ENCODE measurements around the gene IRF9. TPM values are rescaled to one million over a fixed set of nuclear protein-coding genes. Genes with fewer than 3 reads are reported as not detected.

The IRF9 gene
- total and polyA plus RNA-seq, 2 of the 13 experiments (the other 11 are each of a cell fraction or from before 2014, with no cell fraction given) = 14.9 to 49.7 TPM

DNA sequence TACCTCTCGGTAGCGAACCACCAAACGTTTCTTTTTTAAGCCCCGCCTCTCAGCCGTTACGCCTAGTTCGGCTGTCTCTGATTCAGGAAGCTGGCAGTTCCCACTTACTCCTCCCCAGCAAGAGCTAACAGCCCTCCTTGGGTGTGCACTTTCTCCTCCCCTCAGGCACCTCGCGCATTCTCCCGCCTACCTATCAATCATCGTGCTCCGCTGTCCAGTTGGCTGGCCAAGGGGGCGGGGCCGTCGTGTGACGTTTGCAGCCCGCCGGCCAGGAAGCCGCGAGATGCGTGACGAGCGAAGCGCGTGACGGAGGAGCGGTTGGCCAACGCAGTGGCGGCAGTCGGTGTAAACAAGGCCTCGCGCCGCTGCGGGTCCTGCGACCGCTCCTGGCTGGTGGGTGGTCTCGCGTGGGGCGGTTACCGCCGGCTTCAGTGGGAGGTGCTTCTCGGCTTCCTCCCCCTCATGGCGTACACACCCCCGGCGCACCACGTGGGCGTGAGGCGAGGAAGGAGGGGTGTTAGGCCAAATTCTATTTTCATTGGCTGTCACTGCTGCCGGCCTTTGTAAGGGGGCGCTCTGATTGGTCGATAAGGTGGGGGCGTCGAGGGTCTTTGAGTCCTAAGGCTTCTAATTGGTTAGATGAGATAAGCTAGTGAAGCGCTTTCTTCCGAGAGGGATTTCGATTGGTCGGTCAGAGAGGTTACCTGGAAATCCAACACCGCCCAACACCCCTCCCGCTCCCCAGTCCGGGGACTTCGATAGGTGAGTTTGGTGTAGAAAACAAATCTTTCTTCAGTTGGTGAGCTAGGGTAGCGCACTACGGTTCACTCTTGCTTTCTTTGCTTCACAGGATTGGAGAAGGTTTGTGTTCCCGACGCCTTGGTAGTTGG is 46.3 kb upstream of the IRF9 start, which contains the start of the genes DCAF11 and NRL (continued):
- TF ChIP-seq ZSCAN21 (CRISPR knock-in tag; IDR thresholded peaks at IDR 0.05; ENCODE audit: borderline replicate concordance) = peak; percentile 91; the same call in 1 of the 2 replicates
- peak; percentile 71; the same call in 1 of the 2 replicates for TF ChIP-seq ZNF891 (CRISPR knock-in tag; IDR thresholded peaks at IDR 0.05)
- peak; percentile 89; the same call in 1 of the 2 replicates for TF ChIP-seq MIXL1 (CRISPR knock-in tag; IDR thresholded peaks at IDR 0.05)
- TF ChIP-seq, protein P1, sequence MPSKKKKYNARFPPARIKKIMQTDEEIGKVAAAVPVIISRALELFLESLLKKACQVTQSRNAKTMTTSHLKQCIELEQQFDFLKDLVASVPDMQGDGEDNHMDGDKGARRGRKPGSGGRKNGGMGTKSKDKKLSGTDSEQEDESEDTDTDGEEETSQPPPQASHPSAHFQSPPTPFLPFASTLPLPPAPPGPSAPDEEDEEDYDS (CRISPR knock-in tag; IDR thresholded peaks at IDR 0.05) = peak; percentile 89
- peak; percentile 39; the same call in 1 of the 2 replicates for TF ChIP-seq ATRX (CRISPR knock-in tag; IDR thresholded peaks at IDR 0.05; ENCODE audit: borderline replicate concordance)
- TF ChIP-seq, protein P2, sequence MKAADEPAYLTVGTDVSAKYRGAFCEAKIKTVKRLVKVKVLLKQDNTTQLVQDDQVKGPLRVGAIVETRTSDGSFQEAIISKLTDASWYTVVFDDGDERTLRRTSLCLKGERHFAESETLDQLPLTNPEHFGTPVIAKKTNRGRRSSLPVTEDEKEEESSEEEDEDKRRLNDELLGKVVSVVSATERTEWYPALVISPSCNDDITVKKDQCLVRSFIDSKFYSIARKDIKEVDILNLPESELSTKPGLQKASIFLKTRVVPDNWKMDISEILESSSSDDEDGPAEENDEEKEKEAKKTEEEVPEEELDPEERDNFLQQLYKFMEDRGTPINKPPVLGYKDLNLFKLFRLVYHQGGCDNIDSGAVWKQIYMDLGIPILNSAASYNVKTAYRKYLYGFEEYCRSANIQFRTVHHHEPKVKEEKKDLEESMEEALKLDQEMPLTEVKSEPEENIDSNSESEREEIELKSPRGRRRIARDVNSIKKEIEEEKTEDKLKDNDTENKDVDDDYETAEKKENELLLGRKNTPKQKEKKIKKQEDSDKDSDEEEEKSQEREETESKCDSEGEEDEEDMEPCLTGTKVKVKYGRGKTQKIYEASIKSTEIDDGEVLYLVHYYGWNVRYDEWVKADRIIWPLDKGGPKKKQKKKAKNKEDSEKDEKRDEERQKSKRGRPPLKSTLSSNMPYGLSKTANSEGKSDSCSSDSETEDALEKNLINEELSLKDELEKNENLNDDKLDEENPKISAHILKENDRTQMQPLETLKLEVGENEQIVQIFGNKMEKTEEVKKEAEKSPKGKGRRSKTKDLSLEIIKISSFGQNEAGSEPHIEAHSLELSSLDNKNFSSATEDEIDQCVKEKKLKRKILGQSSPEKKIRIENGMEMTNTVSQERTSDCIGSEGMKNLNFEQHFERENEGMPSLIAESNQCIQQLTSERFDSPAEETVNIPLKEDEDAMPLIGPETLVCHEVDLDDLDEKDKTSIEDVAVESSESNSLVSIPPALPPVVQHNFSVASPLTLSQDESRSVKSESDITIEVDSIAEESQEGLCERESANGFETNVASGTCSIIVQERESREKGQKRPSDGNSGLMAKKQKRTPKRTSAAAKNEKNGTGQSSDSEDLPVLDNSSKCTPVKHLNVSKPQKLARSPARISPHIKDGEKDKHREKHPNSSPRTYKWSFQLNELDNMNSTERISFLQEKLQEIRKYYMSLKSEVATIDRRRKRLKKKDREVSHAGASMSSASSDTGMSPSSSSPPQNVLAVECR (CRISPR knock-in tag; IDR thresholded peaks at IDR 0.05; ENCODE audit: borderline replicate concordance) = peak; percentile 95
- TF ChIP-seq ZNF501 (CRISPR knock-in tag; IDR thresholded peaks at IDR 0.05) = peak; percentile 99
- TF ChIP-seq SCMH1 (CRISPR knock-in tag; IDR thresholded peaks at IDR 0.05; ENCODE audit: borderline replicate concordance) = no peak
- TF ChIP-seq ZNF282 (IDR thresholded peaks at IDR 0.05; ENCODE audit: partially characterized antibody) = no peak
- peak; percentile 98 for TF ChIP-seq KDM5B (CRISPR knock-in tag; IDR thresholded peaks at IDR 0.05; ENCODE audit: borderline replicate concordance)
- TF ChIP-seq ZNF839 (CRISPR knock-in tag; IDR thresholded peaks at IDR 0.05; ENCODE audit: borderline replicate concordance) = peak; percentile 95
- TF ChIP-seq REPIN1 (CRISPR knock-in tag; IDR thresholded peaks at IDR 0.05; ENCODE audit: borderline replicate concordance, low read depth) = peak; percentile 99
- no peak for TF ChIP-seq ZNF382 (CRISPR knock-in tag; IDR thresholded peaks at IDR 0.05; ENCODE audit: borderline replicate concordance)
- TF ChIP-seq DNMT1 (CRISPR knock-in tag; IDR thresholded peaks at IDR 0.05) = peak; percentile 99
- TF ChIP-seq NR2F1 (CRISPR knock-in tag; IDR thresholded peaks at IDR 0.05) = no peak; a peak in 1 of 4 replicates
- TF ChIP-seq, protein P3, sequence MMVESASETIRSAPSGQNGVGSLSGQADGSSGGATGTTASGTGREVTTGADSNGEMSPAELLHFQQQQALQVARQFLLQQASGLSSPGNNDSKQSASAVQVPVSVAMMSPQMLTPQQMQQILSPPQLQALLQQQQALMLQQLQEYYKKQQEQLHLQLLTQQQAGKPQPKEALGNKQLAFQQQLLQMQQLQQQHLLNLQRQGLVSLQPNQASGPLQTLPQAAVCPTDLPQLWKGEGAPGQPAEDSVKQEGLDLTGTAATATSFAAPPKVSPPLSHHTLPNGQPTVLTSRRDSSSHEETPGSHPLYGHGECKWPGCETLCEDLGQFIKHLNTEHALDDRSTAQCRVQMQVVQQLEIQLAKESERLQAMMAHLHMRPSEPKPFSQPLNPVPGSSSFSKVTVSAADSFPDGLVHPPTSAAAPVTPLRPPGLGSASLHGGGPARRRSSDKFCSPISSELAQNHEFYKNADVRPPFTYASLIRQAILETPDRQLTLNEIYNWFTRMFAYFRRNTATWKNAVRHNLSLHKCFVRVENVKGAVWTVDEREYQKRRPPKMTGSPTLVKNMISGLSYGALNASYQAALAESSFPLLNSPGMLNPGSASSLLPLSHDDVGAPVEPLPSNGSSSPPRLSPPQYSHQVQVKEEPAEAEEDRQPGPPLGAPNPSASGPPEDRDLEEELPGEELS (CRISPR knock-in tag; IDR thresholded peaks at IDR 0.05) = peak; percentile 90
- no peak for TF ChIP-seq PHF21A (CRISPR knock-in tag; IDR thresholded peaks at IDR 0.05)
- peak; percentile 98 for TF ChIP-seq HDAC2 (CRISPR knock-in tag; IDR thresholded peaks at IDR 0.05)
- no peak for TF ChIP-seq ZNF589 (CRISPR knock-in tag; conservative IDR thresholded peaks at IDR 0.05)
- TF ChIP-seq, protein P4, sequence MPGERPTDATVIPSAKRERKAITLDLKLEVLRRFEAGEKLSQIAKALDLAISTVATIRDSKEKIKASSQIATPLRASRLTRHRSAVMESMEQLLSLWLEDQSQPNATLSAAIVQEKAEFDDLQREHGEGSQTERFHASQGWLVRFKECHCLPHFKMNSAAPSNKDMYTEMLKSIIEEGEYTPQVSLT (CRISPR knock-in tag; IDR thresholded peaks at IDR 0.05; ENCODE audit: borderline replicate concordance, low read depth) = no peak
- no peak for TF ChIP-seq ZEB1 (IDR thresholded peaks at IDR 0.05; ENCODE audit: insufficient replicate concordance, low read depth)
- TF ChIP-seq RBM22 (optimal IDR thresholded peaks at IDR 0.05; ENCODE audit: low read length) = peak; percentile 3

Data from HepG2 (cell line).